ENCODE results near the gene CELF2.
A peak's percentile ranks its signal among the peaks of the same experiment; 100 is the strongest.

Gene CELF2

DNA sequence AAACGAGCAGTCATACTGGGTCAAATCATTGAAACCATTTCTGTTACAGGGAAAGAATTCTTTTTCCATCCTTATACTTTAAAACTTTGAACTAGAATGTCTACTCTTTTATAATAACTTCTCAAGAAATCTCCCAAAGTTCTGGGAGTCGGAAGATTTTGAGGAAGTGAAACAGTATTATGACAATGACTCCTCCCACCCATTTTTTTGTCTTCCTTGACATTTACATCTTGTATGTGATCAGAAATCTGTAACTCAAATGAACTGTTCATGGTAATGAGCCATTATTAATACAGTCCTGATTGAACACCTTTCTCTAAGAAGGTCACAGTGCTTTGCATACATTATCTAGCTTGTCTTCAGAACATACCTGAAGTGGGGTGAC, 227.4 kb downstream of the CELF2 start:
- Histone ChIP-seq H3K4me3 (ENCODE audit: low read length) (peak overlapping the region; percentile 43), H3K9me2 (replicated peaks; ENCODE audit: control insufficient read depth, low read length) (no peaks in the 10 kb centered on the region), H3K79me2 (ENCODE audit: control insufficient read depth, low read length) (no peaks in the 10 kb centered on the region), H3K27ac (ENCODE audit: low read depth, low read length) (peak overlapping the region; percentile 31; the same call in 1 of the 2 replicates), H3K36me3 (ENCODE audit: control insufficient read depth, low read length) (no peaks in the 10 kb centered on the region), H3K27me3 (ENCODE audit: control insufficient read depth, low read length) (peaks cover 30% of the 10 kb centered on the region), H3K4me2 (ENCODE audit: low read length) (peak overlapping the region; percentile 61), H3F3A (ENCODE audit: control insufficient read depth, insufficient read depth) (no peaks in the 10 kb centered on the region), H3K4me1 (ENCODE audit: control insufficient read depth, low read length) (peaks cover 57% of the 10 kb centered on the region), H4K20me1 (ENCODE audit: control insufficient read depth, insufficient read depth, low read depth, low read length) (no peaks in the 10 kb centered on the region), H3K9me3 (ENCODE audit: control insufficient read depth, insufficient read depth, low read length) (no peaks in the 10 kb centered on the region)
- TF ChIP-seq EZH2phosphoT487 (IDR thresholded peaks at IDR 0.05; ENCODE audit: borderline replicate concordance, low read length): no peak
- TF ChIP-seq, protein P1, sequence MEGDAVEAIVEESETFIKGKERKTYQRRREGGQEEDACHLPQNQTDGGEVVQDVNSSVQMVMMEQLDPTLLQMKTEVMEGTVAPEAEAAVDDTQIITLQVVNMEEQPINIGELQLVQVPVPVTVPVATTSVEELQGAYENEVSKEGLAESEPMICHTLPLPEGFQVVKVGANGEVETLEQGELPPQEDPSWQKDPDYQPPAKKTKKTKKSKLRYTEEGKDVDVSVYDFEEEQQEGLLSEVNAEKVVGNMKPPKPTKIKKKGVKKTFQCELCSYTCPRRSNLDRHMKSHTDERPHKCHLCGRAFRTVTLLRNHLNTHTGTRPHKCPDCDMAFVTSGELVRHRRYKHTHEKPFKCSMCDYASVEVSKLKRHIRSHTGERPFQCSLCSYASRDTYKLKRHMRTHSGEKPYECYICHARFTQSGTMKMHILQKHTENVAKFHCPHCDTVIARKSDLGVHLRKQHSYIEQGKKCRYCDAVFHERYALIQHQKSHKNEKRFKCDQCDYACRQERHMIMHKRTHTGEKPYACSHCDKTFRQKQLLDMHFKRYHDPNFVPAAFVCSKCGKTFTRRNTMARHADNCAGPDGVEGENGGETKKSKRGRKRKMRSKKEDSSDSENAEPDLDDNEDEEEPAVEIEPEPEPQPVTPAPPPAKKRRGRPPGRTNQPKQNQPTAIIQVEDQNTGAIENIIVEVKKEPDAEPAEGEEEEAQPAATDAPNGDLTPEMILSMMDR (IDR thresholded peaks at IDR 0.05; ENCODE audit: low read depth, low read length, poor library complexity, severe bottlenecking): no peak

DNA sequence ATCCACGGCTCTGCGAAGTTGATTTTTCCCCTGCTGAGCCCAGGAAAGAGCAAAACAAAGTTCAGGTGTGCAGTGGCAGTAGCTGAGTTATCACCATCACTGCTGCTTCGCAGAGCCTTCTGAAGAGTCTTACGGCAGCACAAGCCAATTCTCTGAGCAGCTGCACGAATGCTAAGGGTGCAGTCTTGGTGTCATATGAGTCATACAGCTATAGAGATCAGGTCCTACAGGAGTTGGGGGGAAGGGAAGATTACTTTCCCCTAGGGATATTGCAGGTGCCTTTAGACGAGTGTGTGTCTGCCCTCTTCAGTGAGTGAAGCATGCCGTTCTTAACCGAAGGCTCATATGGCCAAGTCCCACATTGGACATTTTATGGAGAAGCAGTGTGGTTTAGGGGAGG, 227.8 kb downstream of the CELF2 start:
- no peaks in the 10 kb centered on the region for H3K79me2 ChIP-seq (ENCODE audit: control insufficient read depth, low read length)
- no peaks in the 10 kb centered on the region for H3F3A ChIP-seq (ENCODE audit: control insufficient read depth, insufficient read depth)
- H3K4me3 ChIP-seq (ENCODE audit: low read length): peak overlapping the region; percentile 43
- H3K27ac ChIP-seq (ENCODE audit: low read depth, low read length): peak overlapping the region; percentile 31; the same call in 1 of the 2 replicates
- peak overlapping the region; percentile 61 for H3K4me2 ChIP-seq (ENCODE audit: low read length)
- H3K4me1 ChIP-seq (ENCODE audit: control insufficient read depth, low read length): peaks cover 57% of the 10 kb centered on the region
- no peaks in the 10 kb centered on the region for H3K9me3 ChIP-seq (ENCODE audit: control insufficient read depth, insufficient read depth, low read length)
- H3K27me3 ChIP-seq (ENCODE audit: control insufficient read depth, low read length): peaks cover 25% of the 10 kb centered on the region
- H3K36me3 ChIP-seq (ENCODE audit: control insufficient read depth, low read length): no peaks in the 10 kb centered on the region
- no peaks in the 10 kb centered on the region for H3K9me2 ChIP-seq (replicated peaks; ENCODE audit: control insufficient read depth, low read length)
- TF ChIP-seq, protein P1 (IDR thresholded peaks at IDR 0.05; ENCODE audit: low read depth, low read length, poor library complexity, severe bottlenecking): no peak
- no peak for TF ChIP-seq EZH2phosphoT487 (IDR thresholded peaks at IDR 0.05; ENCODE audit: borderline replicate concordance, low read length)
- no peaks in the 10 kb centered on the region for H4K20me1 ChIP-seq (ENCODE audit: control insufficient read depth, insufficient read depth, low read depth, low read length)

DNA sequence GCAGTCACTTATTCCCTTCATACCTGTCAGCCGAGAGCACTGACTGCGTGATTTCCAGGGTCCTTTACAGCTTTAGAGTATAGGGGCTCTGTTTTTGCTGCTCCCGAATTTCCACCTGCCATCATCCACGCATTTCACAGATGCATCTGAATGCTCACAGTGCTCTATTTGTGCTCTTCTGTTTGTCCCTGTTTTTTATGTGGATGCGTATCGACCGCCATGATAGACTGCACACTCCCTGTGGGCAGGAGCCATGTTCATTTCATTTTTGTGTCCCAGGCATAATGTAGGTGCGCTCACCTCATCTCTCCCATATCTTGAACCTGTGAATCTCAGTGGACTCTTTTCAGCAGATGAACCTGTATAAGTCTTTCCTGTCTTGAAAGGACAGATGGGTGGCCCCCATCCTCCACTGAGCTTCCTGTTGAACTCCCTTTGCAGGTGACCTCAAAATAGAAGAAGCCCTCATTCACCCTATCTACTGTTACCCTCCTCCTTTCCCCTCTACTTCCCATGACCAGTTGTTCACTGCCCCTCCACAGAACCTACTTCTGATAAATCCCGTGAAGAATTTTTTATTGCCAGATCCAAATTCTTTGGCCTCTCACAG, 228.4 kb downstream of the CELF2 start:
- TF ChIP-seq, protein P1 (IDR thresholded peaks at IDR 0.05; ENCODE audit: low read depth, low read length, poor library complexity, severe bottlenecking): no peak
- no peak for TF ChIP-seq EZH2phosphoT487 (IDR thresholded peaks at IDR 0.05; ENCODE audit: borderline replicate concordance, low read length)
- Histone ChIP-seq H3K4me2 (ENCODE audit: low read length) (peak overlapping the region; percentile 61), H4K20me1 (ENCODE audit: control insufficient read depth, insufficient read depth, low read depth, low read length) (no peaks in the 10 kb centered on the region), H3K27me3 (ENCODE audit: control insufficient read depth, low read length) (peaks cover 21% of the 10 kb centered on the region), H3K4me3 (ENCODE audit: low read length) (peak overlapping the region; percentile 43), H3K9me2 (replicated peaks; ENCODE audit: control insufficient read depth, low read length) (no peaks in the 10 kb centered on the region), H3K79me2 (ENCODE audit: control insufficient read depth, low read length) (no peaks in the 10 kb centered on the region), H3K27ac (ENCODE audit: low read depth, low read length) (no peak overlapping the region), H3K9me3 (ENCODE audit: control insufficient read depth, insufficient read depth, low read length) (no peaks in the 10 kb centered on the region), H3K4me1 (ENCODE audit: control insufficient read depth, low read length) (peaks cover 57% of the 10 kb centered on the region), H3K36me3 (ENCODE audit: control insufficient read depth, low read length) (no peaks in the 10 kb centered on the region), H3F3A (ENCODE audit: control insufficient read depth, insufficient read depth) (no peaks in the 10 kb centered on the region)

Data from DOHH2 (cell line).